ENCODE data around the gene CFAP157. TPM values are rescaled to one million over a fixed set of nuclear protein-coding genes. Genes with fewer than 3 reads are reported as not detected.
A peak's percentile ranks its signal among the peaks of the same experiment; 100 is the strongest.

The CFAP157 gene
- total RNA-seq, 4 donors from 2014 or later: 0.24 to 1.0 TPM; not detected in 2

GRCh38 chr9:127714020-127714750, 7.4 kb downstream of the CFAP157 start:
- TF ChIP-seq, protein P1, sequence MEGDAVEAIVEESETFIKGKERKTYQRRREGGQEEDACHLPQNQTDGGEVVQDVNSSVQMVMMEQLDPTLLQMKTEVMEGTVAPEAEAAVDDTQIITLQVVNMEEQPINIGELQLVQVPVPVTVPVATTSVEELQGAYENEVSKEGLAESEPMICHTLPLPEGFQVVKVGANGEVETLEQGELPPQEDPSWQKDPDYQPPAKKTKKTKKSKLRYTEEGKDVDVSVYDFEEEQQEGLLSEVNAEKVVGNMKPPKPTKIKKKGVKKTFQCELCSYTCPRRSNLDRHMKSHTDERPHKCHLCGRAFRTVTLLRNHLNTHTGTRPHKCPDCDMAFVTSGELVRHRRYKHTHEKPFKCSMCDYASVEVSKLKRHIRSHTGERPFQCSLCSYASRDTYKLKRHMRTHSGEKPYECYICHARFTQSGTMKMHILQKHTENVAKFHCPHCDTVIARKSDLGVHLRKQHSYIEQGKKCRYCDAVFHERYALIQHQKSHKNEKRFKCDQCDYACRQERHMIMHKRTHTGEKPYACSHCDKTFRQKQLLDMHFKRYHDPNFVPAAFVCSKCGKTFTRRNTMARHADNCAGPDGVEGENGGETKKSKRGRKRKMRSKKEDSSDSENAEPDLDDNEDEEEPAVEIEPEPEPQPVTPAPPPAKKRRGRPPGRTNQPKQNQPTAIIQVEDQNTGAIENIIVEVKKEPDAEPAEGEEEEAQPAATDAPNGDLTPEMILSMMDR (IDR thresholded peaks at IDR 0.05): no peak
- DNase-seq (ENCODE audit: low spot score): no peak
- ATAC-seq (ENCODE audit: low FRiP score): no peak

GRCh38 chr9:127714951-127715469, 8.2 kb downstream of the CFAP157 start:
- no peak for DNase-seq (ENCODE audit: low spot score)
- TF ChIP-seq, protein P1 (IDR thresholded peaks at IDR 0.05): no peak
- ATAC-seq (ENCODE audit: low FRiP score): no peak

DNA sequence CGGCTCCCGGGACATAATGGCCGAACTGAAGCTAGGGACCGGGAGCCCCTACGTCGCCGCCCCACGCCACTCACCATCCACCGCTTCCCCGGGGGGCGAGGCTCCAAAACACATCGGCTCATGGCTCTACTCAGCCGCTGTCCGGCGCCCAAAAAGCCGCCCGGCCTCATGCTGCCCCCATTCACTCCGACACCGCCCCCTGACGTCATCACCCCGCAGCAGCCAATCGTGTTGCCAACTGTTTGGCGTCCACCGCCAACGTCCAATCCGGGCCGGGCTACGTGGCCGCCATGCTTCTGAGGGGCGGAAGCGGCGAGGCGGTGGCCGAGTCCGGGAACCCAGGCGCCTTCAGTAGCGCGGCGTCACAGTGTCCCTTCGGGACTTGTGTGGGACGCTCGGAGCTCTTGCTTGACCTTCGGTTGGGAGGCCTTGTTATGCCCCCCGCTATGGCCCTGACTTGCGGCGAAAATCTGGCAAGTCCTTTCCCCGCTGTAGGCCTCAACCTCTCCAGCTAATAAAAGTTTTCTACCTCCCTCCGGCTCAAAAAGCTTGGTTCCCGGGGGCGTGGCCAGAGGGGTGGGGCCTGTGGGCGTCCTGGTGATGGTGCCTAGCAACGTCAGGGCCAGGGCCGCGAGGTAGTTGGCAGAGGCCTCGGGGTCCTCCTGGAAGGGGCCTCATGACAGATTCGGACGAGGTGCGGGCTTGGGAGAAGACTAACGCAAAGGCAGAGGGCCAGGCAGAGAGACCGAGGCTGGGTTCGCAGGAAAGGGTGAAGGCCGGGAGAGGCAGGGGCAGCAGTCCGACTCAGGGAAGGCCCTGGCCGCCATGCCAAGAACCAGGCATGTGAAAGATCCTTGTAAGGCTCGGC, 8.9 kb downstream of the CFAP157 start, which contains the start of the genes PTRH1 and TTC16:
Gene PTRH1 (minus strand): TSS at position 194 of the 868 bp plus-strand sequence. CDS start 24 bp downstream, at position 170.
Gene TTC16 (plus strand): TSS at position 610 of the 868 bp plus-strand sequence. CDS start 67 bp downstream, at position 677.
- ATAC-seq (ENCODE audit: low FRiP score) (peak; percentile 95), DNase-seq (ENCODE audit: low spot score) (peak; percentile 96)
- TF ChIP-seq, protein P1 (IDR thresholded peaks at IDR 0.05): no peak

DNA sequence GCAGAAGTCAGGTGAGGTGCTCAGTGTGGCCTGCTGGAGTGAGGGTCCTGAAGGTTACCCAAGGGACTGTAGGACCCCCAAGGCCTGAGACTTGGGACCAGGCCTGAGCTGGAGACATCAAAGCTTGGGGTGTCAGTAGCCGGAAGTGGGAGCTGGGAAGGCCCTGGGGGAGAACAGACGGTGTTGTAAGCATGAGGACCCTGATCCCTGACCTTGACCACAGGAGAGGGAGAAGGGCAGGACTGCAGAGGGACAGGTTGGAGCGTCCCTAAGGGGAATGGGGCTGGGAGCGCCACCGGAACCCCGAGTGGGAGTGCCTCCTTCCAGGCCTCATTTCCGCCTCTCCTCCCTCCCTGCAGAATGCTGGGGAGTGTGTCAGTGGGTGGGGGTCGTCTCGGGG, 9.6 kb downstream of the CFAP157 start:
- no peak for DNase-seq (ENCODE audit: low spot score)
- TF ChIP-seq, protein P1 (IDR thresholded peaks at IDR 0.05): no peak
- no peak for ATAC-seq (ENCODE audit: low FRiP score)

DNA sequence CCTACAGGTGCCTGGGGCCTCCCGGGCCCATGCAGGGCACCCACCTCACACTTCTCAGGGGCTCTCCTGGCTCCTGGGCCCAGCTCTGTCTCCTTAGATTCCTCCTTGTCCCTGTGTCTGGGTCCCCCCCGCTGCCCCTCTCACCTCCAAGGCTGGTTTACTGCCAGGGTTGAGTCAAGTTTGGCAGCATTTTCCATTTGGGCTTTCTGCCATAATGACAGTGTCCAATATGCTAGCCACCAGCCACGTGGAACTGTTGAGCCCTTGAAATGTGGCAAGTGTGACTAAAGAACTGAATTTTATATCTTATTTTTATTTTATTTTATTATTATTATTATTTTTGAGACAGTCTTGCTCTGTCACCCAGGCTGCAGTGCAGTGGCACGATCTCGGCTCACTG, 11.0 kb downstream of the CFAP157 start:
- ATAC-seq (ENCODE audit: low FRiP score): no peak
- TF ChIP-seq, protein P1 (IDR thresholded peaks at IDR 0.05): no peak

DNA sequence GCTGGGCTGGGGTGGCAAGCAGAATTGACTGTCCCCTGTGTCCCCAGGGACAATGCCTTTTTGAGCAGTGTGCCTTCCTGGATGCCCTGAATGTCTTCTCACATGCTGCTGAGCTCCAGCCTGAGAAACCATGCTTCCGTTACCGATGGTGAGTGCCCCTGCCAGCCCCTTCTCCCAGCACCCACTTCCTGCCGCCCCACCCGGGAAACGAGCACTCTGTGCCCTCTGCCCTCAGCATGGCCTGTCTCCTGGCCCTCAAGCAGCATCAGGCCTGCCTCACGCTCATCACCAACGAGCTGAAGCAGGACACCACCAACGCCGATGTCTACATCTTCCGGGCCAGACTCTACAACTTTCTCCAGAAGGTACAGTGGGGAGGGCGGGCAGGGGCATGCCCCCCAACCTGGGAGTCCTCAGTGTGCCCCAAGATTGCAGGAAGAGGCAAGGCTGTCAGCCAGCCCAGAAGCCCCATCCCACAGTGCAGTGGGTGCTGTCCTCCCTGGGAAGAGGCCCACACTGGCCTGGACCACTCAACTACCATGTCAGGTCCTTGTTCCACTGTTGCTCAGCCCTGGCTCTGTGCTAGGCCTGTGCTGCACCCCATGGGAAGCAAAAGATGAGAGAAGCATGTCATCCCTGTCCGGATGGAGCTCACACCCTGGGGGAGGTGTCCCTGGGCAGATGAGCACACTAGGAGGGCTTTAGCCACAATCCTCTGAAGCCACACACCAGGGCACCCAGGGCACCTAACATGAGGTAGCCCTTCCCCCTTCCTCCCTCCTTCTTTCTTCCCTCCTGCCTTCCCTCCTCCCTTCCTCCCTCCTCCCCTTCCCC, 13.5 kb downstream of the CFAP157 start:
- TF ChIP-seq, protein P1 (IDR thresholded peaks at IDR 0.05): no peak
- ATAC-seq (ENCODE audit: low FRiP score): no peak

More for the DNA sequence above, 11.0 kb downstream of the CFAP157 start:
- no peak for DNase-seq (ENCODE audit: low spot score)

More for the DNA sequence above, 13.5 kb downstream of the CFAP157 start:
- no peak for DNase-seq (ENCODE audit: low spot score)

All from omental fat pad (tissue), 4 donors.